HG03520 (cell line): ENCODE results near the gene PVALEF.

Experiments
- ATAC-seq: cut with Tn5 transposase; IDR thresholded peaks from one replicate; pipeline ENCODE4 v1.9.1; 2021; ENCODE audit warnings: mild to moderate bottlenecking, moderate library complexity; ENCODE audit not compliant: unreplicated experiment

Gene PVALEF

DNA sequence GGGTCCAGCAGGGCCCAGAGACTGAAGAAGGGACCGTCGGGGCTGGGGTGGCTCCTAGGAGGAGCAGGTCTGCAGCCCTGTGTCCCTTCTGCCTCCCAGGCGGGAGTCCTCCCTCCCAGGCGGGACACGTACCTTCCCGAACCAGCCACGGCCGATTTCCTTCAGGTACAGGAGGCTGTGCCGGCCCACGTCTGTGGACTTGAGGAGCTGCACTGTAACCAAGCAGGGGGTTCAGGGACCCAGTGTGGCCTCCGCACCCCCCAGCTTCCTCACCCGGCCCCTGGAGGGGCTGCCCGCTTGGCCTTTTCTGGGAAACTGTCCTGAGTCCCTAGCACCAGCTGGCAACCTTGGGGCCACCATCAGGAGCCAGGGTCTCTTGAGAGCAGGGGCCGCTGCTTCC is 37.0 kb upstream of the PVALEF start:
- no peak for ATAC-seq

DNA sequence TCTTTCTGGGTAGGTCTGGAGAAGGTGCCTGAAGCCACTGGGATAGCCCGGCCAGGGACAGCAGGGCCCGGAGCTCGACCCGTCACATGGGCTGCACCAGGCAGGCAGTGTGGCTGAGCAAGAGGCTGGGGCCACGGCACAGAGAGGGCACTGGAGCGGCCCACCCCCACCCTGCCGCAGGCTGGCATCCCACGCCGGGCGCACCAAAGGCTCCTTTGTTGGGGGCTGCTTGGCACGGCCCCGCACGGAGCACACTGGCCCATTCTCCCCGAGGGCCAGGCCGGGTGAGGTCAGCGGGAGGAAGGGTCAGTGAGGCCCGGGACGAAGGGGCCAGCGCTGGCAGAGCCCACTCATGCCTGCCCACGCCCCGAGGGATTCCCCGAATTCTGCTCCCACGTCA is 36.5 kb upstream of the PVALEF start:
- ATAC-seq = no peak

DNA sequence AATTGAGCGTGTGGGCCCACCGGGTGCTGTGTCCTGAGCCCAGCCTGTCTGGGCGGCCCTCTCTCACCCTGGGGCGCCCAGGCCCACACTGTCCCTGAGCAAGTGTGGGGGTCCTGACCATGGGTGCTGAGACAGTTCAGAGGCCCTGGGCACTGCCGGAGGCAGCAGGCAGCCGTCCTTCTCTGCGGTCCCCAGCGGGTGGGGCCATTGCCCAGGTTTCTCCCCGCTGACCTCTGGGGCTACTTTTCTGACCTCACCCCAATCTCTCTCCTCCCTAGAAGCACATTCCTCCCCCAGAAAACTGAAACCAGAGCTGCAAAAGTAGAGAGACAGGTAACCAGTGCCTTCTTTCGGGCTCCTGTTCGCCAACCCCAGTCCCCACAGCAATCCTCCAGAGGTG is 36.0 kb upstream of the PVALEF start:
- no peak for ATAC-seq

DNA sequence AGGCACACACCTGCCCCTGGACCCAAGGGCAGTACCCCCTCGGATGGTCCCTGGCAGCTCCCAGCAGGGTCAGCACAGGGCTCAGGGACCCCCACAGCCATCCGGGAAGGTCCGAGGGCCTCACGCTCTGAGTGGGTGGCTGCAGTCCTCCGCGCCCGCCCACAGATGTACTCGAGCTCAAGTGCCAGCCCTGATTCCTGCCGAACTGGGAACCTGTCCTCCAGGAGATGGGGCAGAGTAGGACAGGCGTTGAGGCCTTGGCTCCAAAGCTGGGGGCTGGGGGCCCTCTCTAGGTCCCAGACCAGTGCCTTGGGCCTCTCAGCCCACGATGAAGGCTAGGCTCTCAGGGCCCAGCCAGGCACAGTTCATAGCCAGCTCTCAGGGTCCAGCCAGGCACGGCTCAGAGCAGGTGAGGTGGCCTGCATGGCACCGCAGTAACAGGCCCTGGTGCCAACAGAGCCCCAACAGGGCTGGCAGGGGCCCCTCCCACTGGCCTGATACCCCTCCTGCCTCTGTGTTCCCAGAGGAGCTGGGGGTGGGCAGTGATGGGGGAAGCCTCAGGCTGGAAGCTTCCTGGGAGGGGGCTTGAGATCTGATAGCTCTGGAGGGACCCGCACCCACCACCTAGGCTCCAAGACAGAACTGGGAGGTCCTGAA is 35.5 kb upstream of the PVALEF start:
- ATAC-seq = no peak

DNA sequence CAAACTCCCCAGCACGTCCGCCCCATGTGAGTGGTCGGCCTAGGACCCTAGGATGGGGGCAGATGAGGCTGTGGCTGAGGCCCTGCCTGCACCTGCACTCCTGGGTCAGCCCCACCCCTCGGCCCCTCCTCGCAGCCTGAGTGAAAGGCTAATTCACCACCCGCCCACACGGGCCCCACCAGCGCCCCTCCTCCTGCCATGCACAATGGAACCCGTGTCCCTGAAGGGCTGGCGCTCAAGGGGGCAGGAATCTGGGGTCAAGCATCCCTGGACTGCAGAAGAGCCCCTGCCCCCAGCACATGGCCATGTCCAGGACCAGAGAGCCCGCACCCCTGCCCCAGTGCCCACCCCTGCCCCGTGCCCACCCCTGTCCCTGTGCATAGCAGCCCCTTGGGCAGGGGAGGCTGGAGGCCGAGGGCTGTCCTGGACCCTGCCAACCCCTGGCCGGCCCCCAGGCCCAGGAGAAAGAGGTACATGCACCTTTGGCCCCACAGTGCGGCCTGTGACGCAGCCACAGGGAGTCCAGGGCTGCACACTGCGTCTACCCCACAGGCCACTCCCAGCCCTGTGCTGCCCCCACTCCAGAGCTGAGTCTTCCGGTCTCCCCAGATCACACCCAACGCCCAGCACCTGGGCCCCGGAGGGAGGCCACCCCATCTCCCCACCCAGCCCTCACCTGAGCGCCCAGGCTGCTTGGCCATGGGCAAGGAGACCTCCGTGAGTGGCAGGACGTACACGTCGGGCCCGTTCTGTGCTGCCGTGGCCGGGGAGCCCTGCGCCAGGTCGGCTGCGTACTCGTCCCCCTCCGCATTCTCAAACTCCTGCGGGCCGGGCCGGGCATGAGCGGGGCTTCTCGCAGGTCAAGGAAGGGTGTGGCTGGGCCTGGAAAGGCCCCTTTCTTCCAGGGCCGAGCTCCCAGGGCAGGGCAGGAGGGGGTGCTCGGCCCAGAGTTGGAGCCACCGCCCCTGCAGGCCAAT is 34.6 kb upstream of the PVALEF start:
- ATAC-seq = no peak

DNA sequence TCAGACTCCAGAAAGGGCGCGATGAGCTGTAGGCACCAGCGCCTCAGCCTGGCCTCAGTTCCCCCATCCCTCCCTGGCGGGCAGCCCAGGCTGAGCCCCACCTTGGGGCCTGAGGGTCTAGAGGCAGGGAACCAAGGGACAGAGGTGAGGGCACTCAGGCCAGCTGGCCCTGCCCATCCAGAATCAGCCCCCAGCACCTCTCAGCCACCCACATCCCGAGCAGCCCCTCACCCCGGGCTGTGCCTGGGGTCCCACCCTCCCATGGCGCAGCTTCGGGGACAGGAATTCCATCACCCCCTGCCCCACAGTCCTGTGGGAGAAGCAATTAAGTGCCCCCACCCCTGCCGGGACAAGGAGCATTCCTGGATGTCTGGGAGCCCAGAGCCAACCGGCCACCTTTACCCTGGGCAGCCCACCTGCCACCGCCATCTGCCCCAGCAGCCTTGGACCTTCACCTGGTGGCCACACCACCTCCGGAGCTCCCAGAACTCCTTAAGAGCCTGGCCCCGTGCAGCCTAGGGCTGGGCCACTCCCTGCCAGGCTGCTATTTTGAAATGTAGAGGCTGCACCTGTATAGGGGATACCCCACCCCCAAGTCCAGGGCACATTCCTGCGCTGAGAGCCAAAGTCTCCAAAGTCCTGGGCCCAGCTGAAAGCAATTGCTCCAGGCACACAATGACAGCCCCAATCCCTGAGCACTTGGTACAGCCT is 33.7 kb upstream of the PVALEF start:
- no peak for ATAC-seq

DNA sequence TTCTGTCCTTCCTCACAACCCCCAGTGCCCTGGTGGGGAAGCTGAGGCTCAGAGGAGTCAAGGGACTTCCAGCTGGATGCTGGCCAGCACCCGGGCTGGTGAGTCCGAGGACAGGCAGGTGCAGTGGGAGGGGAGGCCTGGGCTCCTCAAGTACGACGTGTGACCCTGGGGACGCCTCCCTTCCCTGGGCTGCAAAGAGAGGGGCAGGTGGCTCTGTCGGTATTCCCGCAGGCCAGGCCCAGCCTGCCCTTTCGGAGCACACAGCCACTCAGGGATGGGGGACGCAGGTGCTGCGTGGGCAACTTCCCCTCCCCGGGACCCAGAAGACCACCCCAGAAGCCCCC is 33.1 kb upstream of the PVALEF start:
- no peak for ATAC-seq

DNA sequence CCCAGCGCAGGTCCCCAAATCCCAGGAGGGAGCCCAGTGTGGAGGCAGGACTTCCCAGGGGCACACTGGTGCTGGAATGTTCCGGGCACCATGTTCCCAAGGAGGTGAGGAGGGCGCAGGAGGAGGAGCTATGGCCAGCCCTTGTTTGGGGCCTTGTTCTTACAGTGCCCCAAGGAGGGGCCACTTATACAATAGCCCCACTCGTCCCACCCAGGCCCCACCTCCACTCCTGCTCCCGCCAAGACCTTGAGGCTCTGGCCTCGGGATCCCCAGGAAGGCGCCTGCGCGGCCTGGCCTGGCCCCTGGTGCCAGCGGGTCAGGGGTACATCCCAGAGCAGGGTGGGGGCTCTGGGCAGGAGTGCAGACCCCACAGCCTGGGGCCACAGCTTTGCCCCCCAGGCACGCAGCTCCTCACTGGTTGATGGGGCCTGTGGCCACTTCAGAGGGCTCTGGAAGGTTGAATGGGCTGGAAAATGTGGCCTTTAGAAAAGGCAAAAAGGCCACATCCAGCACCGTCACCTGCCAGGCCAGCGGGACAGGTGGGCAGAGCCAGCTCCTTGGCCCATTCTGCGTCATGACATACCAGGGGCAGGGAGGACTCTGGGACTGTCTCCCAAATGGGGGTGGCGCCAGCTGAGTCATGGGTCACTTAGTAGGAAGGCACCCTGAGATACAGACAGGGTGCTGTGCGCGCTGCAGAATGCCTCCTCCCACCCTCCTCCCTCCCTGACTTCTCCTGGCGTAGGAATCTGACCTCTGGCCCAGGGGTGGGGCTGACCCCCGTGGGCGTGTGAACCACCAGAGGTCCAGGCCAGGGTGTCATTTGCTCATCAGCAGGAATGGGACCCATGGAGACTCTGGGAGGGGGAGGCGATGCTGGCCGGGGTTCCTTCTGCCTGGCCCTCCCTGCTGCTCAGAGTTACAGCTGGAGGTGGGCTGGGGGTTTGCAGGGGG is 32.3 kb upstream of the PVALEF start:
- ATAC-seq = no peak

DNA sequence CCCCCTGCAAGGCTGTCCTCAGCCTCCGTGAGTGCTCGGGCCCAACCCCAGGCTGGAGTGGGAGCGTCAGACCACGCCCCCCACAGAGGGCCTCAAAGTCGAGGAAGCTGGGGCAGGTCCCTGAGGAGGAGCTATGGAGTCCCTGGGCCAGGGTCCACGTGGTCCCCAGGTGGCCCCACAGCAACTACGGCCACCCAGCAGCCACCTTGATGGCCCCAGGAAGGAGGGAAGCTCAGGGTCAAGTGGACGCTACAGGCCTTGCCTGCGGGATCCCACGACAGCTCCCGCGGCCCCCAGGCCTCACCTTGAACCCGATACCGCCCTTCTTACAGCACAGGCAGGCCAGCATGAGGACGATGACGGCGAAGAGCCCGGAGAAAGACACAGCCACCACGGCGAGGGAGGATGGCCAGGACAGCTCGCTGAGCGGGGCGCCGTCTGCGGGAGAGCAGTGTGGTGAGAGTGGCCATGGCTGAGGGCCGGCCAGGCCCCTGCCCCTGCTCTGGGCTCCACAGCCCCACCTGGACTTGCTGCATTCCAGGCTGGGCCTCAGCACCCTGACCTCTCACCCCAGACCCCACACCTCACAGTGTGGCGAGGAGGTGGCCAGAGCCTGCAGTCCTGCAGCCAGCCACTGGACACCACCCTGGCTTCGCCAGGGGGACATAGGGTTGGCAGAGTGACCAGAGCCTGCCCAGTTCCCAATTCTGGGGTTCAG is 31.1 kb upstream of the PVALEF start:
- ATAC-seq = no peak

DNA sequence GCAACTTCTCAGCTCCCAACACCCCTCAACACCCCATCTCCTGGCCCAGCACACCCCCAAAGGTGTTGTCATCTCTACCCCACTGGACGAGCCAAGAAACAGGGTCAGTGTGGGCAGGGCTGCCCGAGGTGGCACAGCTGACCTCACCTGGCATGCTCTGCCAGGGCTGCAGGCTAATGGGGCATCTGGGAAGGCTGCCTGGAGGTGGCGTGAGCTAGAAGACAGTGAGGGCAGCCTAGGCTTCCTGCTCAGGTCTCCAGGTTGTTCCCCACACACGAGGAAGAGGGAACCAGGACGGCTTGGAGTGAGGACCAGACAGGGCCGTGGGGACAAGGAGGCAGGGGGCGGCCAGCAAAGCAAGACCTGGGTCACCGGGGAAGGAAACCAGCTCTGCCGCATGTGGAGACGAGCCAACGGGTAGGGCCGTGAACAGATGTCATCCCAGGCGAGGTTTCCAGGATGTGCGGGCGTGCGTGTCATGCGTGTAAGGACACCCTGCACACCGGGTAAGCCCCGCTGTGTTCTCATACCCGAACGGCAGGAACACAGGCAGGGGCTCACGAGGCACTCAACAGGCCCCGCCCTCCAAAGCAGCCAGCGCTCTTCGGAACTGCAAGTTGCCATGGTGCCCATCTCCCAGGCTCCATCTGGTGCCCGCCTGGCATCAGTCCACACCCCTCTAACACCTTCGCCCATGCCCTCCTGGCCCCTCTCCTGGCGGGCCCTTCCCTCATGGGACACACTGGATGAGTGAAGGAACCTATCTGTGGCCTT is 29.6 kb upstream of the PVALEF start:
- ATAC-seq = no peak

DNA sequence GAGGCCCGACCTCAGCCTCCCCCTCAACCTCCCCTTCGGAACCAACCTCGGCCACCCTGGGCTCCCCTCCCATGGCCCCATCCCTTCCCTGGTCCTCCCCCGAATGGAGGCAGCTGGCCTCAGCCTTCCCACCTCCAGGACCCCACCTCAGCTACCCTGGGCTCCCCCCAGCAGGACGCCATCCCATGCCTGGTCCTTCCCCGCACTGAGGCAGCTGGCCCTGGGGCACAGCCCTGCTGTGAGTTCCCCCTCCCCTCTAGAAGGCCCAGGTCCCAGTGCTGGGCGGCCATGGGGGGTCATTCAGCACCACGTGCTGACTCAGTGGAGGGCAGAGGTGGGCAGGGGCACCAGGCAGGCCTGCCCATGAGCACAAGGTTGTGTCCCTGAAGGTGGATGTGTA is 28.9 kb upstream of the PVALEF start:
- no peak for ATAC-seq

DNA sequence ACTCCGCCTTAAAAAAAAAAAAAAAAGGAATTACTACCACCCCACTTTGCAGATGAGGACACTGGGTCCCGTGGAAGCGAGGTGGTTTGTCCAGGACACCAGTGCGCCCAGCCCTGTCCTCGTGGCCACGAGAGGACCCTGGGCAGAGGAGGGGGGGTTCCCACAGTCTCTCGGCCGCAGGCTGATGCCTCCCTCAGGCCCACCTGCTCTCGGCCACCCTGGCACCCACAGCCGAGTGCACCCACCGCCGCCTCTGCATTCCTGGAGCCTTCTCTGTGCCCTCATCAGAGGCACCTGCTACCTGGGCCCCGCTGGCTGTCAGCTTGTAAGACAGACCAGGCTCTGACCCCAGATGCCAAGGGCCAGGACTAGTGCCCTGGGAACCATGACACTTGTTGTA is 28.1 kb upstream of the PVALEF start:
- ATAC-seq = no peak

DNA sequence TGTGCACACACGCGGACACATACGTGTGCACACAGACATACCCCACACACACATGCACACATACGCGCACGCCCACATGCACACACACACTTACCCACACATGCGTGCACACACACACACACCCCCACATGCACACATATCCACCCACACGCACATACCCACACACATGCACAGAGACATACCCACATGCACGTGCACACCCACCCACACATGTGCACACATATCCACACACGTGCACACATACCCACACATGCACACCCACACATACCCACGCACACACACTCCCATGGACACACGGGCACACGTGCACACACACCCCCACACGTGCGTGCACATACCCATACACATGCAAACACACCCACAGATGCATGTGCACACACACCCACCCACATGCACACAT is 27.2 kb upstream of the PVALEF start:
- ATAC-seq = no peak

DNA sequence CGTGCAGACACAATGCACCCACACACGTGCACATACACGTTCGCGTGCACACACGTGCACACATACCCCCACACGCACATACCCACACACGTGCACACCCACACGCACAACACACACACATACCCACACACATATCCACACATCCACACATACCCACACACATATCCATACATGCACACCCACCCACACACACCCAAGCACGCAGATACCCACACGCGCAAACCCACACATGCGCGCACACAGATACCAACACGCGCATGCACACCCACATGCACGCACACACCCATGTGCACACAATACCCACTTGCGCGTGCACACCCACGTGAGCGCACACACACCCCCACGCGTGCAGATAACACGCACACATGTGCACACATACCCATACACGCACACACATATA is 26.8 kb upstream of the PVALEF start:
- no peak for ATAC-seq

DNA sequence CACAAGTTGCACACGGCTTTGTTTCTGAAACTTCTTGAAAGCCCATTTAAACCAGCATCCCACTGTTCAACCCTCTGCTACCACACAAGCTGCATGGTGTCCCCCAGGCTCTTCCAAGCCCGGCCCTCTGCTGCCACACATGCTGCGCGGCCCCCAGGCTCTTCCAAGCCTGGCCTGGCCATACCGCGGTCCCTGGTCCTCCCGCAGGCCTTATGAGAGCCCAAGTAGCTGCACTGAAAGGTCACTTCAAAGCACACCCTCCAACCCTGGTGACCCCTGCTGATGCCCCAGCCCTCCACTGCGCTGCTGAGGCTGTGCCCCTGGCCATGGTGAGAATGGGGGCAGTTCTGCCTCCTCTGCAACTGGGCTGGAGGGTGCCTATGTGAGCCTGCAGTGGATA is 25.9 kb upstream of the PVALEF start:
- ATAC-seq = no peak

DNA sequence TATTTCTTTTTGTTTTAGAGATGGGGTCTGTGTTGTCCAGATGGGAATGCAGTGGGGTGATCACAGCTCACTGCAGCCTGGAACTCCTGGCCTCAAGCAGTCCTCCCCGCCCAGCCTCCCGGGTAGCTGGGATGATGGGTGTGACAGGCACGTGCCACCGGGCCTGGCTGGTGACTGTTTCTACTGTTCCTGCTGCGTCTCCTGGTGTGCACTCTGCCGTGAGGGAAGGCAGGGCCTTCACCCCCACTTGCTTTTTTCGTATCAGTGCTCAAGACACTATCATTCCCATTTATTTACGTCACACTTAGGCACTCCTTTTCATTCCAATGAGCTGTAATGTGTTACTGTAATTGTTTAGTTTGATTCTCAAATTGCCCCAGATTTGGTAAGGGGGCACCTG is 25.3 kb upstream of the PVALEF start:
- ATAC-seq = no peak

DNA sequence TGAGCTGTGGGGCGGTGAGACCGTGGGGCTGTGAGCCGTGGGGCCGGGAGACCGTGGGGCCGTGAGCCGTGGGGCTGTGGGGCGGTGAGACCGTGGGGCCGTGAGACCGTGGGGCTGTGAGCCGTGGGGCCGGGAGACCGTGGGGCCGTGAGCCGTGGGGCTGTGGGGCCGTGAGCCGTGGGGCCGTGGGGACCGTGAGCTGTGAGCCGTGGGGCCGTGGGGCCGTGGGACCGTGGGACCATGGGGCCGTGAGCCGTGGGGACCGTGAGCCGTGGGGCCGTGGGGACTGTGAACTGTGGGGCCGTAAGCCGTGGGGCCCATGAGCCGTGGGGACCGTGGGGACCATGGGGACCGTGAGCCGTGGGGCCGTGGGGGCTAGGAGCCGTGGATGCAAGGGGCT is 24.6 kb upstream of the PVALEF start:
- no peak for ATAC-seq

DNA sequence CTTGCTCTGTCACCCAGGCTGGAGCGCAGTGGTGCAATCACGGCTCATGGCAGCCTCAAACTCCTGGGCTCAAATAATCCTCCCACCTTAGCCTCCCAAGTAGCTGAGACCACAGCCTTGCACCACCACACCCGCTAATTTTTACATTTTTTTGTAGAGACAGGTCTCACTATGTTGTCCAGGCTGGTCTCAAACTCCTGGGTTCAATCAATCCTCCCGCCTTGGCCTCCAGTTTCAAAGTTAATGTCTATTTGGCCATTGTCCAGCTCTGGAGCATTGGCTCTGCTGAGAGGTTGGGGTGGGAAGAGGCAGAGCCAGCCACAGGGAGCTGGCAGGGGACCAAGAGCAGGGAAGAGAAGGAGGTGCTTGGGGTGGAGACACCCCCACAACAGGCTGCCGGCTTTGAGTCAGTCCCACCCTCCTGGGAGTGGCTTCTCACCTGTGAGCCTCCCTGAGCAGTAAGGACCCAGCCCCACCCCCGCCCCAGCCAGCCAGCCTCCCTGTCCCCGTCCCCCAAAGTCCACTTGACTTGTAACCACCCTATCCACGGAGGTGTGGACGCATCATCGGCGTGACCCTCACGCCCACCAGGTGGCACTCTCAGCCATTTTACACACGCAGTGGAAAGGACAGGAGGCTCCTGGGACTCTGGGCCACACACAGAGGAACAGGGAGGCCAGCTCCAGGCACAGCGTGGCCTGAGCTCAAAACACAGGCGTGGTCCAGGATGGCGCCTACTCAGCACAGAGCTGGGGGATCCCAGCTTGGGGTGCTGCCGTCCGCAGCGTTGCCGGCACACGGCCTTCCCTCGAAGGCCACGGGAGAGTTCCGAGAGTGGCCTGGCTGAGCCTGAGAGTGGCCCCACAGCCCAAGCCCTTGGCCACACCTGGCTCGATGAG is 22.8 kb upstream of the PVALEF start:
- ATAC-seq = no peak

DNA sequence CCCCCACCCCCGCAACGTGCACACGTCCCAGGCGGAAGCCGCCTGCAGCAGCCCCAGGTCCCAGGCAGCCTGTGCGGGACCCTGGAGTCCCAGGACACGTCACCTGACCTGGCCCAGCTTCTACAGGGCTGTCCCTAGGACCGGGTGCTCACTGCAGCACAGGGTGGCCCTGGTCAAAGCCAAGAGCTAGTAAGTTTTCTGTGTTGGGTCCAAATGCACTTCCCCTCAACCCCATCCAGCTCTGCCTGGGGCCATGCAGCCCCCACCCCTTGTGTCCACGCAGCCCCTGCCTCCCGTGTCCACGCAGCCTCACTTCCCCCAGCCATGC is 22.1 kb upstream of the PVALEF start:
- no peak for ATAC-seq
